22Rv1 (cell line): ENCODE measurements around the gene DYNC1I1.

Experiments
- ZFX ChIP-seq: fragments of 450-650 bp; IDR thresholded peaks from 2 replicates; pipeline ENCODE4 v1.6.1; 2017; ENCODE audit warnings: antibody characterized with exemption, borderline replicate concordance
- TF ChIP-seq, protein P1 (sequence below): fragments of 450-650 bp; IDR thresholded peaks from 2 replicates; pipeline ENCODE4 v1.5.1; 2017; ENCODE audit warnings: mild to moderate bottlenecking

DNA sequence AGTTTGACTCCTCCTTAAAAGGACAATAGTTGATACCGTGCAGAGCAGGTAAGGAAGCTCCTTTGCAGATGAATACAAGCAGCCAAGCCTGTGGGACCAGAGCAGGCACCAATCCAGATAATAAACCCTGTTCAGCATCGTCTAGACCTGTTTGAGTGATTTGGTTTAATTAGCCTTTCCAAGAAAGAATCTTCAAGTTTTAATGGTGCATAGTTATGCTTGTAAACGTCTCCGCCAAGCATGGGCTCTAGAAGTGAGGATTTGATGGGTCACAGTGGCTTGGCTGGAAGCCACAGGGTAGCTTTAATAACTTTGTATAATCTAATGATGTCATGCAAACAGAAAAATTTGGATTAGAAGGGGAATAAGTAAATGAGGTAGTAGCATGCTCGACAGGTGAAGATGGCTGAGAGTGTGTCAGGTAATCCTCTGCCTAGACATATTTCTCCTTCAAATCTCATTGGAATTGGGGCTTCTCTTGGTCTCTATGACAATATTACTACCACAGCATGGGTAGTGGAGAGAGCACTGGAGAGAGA, 188.4 kb downstream of the DYNC1I1 start:
- TF ChIP-seq, protein P1, sequence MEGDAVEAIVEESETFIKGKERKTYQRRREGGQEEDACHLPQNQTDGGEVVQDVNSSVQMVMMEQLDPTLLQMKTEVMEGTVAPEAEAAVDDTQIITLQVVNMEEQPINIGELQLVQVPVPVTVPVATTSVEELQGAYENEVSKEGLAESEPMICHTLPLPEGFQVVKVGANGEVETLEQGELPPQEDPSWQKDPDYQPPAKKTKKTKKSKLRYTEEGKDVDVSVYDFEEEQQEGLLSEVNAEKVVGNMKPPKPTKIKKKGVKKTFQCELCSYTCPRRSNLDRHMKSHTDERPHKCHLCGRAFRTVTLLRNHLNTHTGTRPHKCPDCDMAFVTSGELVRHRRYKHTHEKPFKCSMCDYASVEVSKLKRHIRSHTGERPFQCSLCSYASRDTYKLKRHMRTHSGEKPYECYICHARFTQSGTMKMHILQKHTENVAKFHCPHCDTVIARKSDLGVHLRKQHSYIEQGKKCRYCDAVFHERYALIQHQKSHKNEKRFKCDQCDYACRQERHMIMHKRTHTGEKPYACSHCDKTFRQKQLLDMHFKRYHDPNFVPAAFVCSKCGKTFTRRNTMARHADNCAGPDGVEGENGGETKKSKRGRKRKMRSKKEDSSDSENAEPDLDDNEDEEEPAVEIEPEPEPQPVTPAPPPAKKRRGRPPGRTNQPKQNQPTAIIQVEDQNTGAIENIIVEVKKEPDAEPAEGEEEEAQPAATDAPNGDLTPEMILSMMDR: no peak
- TF ChIP-seq ZFX: no peak
